WERI-Rb-1 (cell line): ENCODE measurements around the gene GDF2.

Experiments
- DNase-seq: peaks from one replicate; pipeline ENCODE4 v3.0.0-alpha.2; 2020
- H3K27ac ChIP-seq: fragments of 250-450 bp; sonication (Bioruptor Pico); 2 replicates; pipeline ENCODE4 v1.5.1; 2020; ENCODE audit warnings: mild to moderate bottlenecking, moderate library complexity
- H3K27me3 ChIP-seq: fragments of 250-450 bp; sonication (Bioruptor Pico); 2 replicates; pipeline ENCODE4 v1.5.1; 2021; ENCODE audit warnings: mild to moderate bottlenecking, low read depth, moderate library complexity; ENCODE audit not compliant: insufficient read depth, severe bottlenecking
- H3K36me3 ChIP-seq: fragments of 250-450 bp; sonication (Bioruptor Pico); 2 replicates; pipeline ENCODE4 v1.5.1; 2020; ENCODE audit warnings: mild to moderate bottlenecking, moderate library complexity
- H3K4me3 ChIP-seq: 2 replicates; pipeline ENCODE4 v1.5.1; 2011; ENCODE audit warnings: low read depth, mild to moderate bottlenecking, control low read depth, low read length
- H3K9me3 ChIP-seq: fragments of 250-450 bp; sonication (Bioruptor Pico); 2 replicates; pipeline ENCODE4 v1.5.1; 2021; ENCODE audit warnings: mild to moderate bottlenecking, moderate library complexity; ENCODE audit not compliant: severe bottlenecking
- CTCF ChIP-seq: IDR thresholded peaks from 2 replicates; pipeline ENCODE4 v1.5.1; 2011; ENCODE audit warnings: low read depth, mild to moderate bottlenecking, control low read depth, inconsistent platforms, low read length

Gene GDF2

GRCh38 chr10:47278720-47279119, 43.5 kb upstream of the GDF2 start:
- H3K4me3 ChIP-seq, result no peak overlapping the region
- no peak for TF ChIP-seq CTCF
- DNase-seq, result no peak
- no peak overlapping the region for H3K27ac ChIP-seq
- H3K36me3 ChIP-seq, result no peaks in the 10 kb centered on the region
- no peaks in the 10 kb centered on the region for H3K27me3 ChIP-seq
- no peaks in the 10 kb centered on the region for H3K9me3 ChIP-seq

- Histone ChIP-seq H3K27me3 (no peaks in the 10 kb centered on the region), H3K36me3 (no peaks in the 10 kb centered on the region), H3K4me3 (no peak overlapping the region), H3K9me3 (no peaks in the 10 kb centered on the region), H3K27ac (no peak overlapping the region)
- no peak for TF ChIP-seq CTCF
- DNase-seq, result no peak
Observed at GRCh38 chr10:47279276-47279675, 43.0 kb upstream of the GDF2 start.

GRCh38 chr10:47282005-47282656, 40.1 kb upstream of the GDF2 start:
- Histone ChIP-seq H3K4me3 (no peak overlapping the region), H3K27me3 (no peaks in the 10 kb centered on the region), H3K36me3 (no peaks in the 10 kb centered on the region)

GRCh38 chr10:47282657-47283018, 39.6 kb upstream of the GDF2 start:
- DNase-seq, result no peak
- Histone ChIP-seq H3K36me3 (no peaks in the 10 kb centered on the region), H3K27ac (no peak overlapping the region), H3K4me3 (no peak overlapping the region), H3K9me3 (no peaks in the 10 kb centered on the region), H3K27me3 (no peaks in the 10 kb centered on the region)
- no peak for TF ChIP-seq CTCF

More at GRCh38 chr10:47282005-47282656, 40.1 kb upstream of the GDF2 start:
- H3K27ac ChIP-seq, result no peak overlapping the region
- no peak for TF ChIP-seq CTCF
- H3K9me3 ChIP-seq, result no peaks in the 10 kb centered on the region
- DNase-seq, result no peak

- Histone ChIP-seq H3K9me3 (no peaks in the 10 kb centered on the region), H3K36me3 (no peaks in the 10 kb centered on the region), H3K27me3 (no peaks in the 10 kb centered on the region), H3K4me3 (no peak overlapping the region), H3K27ac (no peak overlapping the region)
- no peak for DNase-seq
- no peak for TF ChIP-seq CTCF
Observed at GRCh38 chr10:47283101-47283630, 39.1 kb upstream of the GDF2 start.

- Histone ChIP-seq H3K36me3 (no peaks in the 10 kb centered on the region), H3K9me3 (no peaks in the 10 kb centered on the region), H3K27me3 (no peaks in the 10 kb centered on the region), H3K27ac (no peak overlapping the region), H3K4me3 (no peak overlapping the region)
- DNase-seq, result no peak
- TF ChIP-seq CTCF, result no peak
Observed at GRCh38 chr10:47283848-47284247, 38.4 kb upstream of the GDF2 start.
